GM12878 (cell line): ENCODE measurements around the gene NPBWR2.

ENCODE experiments used
- BRCA1 ChIP-seq: IDR thresholded peaks from 2 replicates; pipeline ENCODE4 v1.6.1; 2011; ENCODE audit warnings: low read depth, low read length, improper control_type of control experiment
- CREB1 ChIP-seq: IDR thresholded peaks from 2 replicates; pipeline ENCODE4 v1.6.1; 2012; ENCODE audit warnings: low read depth, mild to moderate bottlenecking, inconsistent platforms
- HDAC2 ChIP-seq: fragments of 200-600 bp; sonication (generic); IDR thresholded peaks from 2 replicates; pipeline ENCODE4 v1.6.1; 2017
- SPI1 ChIP-seq: IDR thresholded peaks from 2 replicates; pipeline ENCODE4 v1.6.1; 2011; ENCODE audit warnings: low read depth, mild to moderate bottlenecking, low read length, moderate library complexity, borderline replicate concordance; ENCODE audit not compliant: insufficient read depth
- ZNF207 ChIP-seq: fragments of 450-650 bp; IDR thresholded peaks from 2 replicates; pipeline ENCODE4 v1.6.1; 2014; ENCODE audit warnings: antibody characterized with exemption, mild to moderate bottlenecking, borderline replicate concordance
- TF ChIP-seq, protein P1 (sequence below), 3 experiments: IDR thresholded peaks in 2 of 3; conservative IDR thresholded peaks in 1 of 3; 2 replicates each; pipeline ENCODE4 v1.5.1; 2011; ENCODE audit warnings: low read depth in 3 of 3, low read length in 3 of 3, mild to moderate bottlenecking in 3 of 3, control low read depth in 2 of 3, moderate library complexity in 2 of 3, inconsistent platforms in 1 of 3, mixed read lengths in 1 of 3; ENCODE audit not compliant: control insufficient read depth in 2 of 3, insufficient read depth in 1 of 3; ENCODE audit errors: extremely low read depth in 1 of 3
- TF ChIP-seq, protein P2 (sequence below): fragments of 450-650 bp; IDR thresholded peaks from 2 replicates; pipeline ENCODE4 v1.6.1; 2017; ENCODE audit warnings: mild to moderate bottlenecking

DNA sequence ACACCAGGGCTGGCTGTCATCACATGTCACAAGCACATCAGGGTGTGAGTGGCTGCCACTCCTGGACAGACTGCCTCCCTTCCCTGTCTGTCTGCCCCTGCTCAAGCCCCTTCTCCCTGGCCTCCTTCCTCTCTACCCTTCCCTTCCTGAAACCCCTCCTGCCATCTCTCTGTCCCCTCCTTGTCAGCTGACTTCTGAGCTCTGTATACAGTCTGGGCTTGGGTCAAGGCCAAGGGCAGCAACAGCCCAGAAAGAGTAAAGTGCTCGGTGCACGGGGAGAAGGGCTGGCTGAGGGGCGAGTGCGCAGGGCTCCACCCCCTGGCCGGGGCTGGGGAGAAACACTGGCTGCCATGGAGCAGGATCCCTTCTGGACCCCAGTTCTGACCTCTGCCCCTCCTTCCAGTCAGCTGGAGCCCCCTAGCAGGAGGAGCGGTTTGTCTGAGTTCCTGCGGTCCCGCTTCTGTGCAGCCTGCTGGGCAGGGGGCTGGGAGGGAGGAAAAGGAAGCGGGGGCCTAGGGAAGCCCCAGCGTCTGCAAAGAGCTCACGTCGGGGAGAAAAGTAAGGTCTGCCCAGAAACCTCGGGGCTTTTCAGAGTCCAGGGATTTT, 25.1 kb downstream of the NPBWR2 start:
- TF ChIP-seq, protein P1, sequence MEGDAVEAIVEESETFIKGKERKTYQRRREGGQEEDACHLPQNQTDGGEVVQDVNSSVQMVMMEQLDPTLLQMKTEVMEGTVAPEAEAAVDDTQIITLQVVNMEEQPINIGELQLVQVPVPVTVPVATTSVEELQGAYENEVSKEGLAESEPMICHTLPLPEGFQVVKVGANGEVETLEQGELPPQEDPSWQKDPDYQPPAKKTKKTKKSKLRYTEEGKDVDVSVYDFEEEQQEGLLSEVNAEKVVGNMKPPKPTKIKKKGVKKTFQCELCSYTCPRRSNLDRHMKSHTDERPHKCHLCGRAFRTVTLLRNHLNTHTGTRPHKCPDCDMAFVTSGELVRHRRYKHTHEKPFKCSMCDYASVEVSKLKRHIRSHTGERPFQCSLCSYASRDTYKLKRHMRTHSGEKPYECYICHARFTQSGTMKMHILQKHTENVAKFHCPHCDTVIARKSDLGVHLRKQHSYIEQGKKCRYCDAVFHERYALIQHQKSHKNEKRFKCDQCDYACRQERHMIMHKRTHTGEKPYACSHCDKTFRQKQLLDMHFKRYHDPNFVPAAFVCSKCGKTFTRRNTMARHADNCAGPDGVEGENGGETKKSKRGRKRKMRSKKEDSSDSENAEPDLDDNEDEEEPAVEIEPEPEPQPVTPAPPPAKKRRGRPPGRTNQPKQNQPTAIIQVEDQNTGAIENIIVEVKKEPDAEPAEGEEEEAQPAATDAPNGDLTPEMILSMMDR (IDR thresholded peaks at IDR 0.05 in 2 of 3, conservative IDR thresholded peaks at IDR 0.05 in 1 of 3; ENCODE audit: control insufficient read depth in 2 of 3, extremely low read depth in 1 of 3, insufficient read depth in 1 of 3, low read depth in 3 of 3, low read length in 3 of 3) = no peak
- no peak for TF ChIP-seq CREB1
- TF ChIP-seq, protein P2, sequence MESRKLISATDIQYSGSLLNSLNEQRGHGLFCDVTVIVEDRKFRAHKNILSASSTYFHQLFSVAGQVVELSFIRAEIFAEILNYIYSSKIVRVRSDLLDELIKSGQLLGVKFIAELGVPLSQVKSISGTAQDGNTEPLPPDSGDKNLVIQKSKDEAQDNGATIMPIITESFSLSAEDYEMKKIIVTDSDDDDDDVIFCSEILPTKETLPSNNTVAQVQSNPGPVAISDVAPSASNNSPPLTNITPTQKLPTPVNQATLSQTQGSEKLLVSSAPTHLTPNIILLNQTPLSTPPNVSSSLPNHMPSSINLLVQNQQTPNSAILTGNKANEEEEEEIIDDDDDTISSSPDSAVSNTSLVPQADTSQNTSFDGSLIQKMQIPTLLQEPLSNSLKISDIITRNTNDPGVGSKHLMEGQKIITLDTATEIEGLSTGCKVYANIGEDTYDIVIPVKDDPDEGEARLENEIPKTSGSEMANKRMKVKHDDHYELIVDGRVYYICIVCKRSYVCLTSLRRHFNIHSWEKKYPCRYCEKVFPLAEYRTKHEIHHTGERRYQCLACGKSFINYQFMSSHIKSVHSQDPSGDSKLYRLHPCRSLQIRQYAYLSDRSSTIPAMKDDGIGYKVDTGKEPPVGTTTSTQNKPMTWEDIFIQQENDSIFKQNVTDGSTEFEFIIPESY = no peak
- TF ChIP-seq ZNF207 = no peak
- TF ChIP-seq BRCA1 = no peak
- TF ChIP-seq HDAC2 = no peak
- TF ChIP-seq SPI1 = no peak
